ENCODE results near the gene TIMP3.

DNA sequence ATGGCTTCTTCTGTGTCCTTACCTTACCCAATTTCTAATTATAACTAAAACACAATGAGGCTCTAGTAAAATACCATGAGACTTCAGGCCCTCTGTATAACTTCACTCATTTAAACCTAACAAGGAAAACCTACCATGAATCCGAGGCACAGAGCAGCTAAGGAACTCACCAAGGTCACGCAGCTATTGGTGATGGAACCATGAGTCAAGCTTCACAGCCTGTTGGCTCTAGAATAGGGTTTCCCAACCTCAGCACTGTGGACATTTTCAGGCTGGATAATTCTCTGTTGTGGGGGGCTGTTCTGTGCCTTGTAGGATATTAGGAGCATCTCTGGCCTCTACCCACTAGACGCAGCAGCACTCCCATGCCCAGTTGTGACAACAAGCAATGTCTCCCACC, 75.7 kb downstream of the TIMP3 start:
- TF ChIP-seq ZNF704 (tag by site-specific recombination; IDR thresholded peaks at IDR 0.05) (no peak), CTCF (tag by site-specific recombination; IDR thresholded peaks at IDR 0.05) (no peak), ZNF623 (tag by site-specific recombination; IDR thresholded peaks at IDR 0.05) (no peak)
- TF ChIP-seq, protein P1, sequence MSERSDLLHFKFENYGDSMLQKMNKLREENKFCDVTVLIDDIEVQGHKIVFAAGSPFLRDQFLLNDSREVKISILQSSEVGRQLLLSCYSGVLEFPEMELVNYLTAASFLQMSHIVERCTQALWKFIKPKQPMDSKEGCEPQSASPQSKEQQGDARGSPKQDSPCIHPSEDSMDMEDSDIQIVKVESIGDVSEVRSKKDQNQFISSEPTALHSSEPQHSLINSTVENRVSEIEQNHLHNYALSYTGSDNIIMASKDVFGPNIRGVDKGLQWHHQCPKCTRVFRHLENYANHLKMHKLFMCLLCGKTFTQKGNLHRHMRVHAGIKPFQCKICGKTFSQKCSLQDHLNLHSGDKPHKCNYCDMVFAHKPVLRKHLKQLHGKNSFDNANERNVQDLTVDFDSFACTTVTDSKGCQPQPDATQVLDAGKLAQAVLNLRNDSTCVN (tag by site-specific recombination; optimal IDR thresholded peaks at IDR 0.05) = no peak

Measured in HEK293 (cell line).